ENCODE results near the gene HBM. TPM values are rescaled to one million over a fixed set of nuclear protein-coding genes. Genes with fewer than 3 reads are reported as not detected.
"Not testable (repeated sequence)": the region's sequence is repeated elsewhere in the genome, so short reads cannot be mapped to it uniquely, and the experiment has no call there.

HBM gene
- total RNA-seq, 1 donor from 2014 or later, result not detected

DNA sequence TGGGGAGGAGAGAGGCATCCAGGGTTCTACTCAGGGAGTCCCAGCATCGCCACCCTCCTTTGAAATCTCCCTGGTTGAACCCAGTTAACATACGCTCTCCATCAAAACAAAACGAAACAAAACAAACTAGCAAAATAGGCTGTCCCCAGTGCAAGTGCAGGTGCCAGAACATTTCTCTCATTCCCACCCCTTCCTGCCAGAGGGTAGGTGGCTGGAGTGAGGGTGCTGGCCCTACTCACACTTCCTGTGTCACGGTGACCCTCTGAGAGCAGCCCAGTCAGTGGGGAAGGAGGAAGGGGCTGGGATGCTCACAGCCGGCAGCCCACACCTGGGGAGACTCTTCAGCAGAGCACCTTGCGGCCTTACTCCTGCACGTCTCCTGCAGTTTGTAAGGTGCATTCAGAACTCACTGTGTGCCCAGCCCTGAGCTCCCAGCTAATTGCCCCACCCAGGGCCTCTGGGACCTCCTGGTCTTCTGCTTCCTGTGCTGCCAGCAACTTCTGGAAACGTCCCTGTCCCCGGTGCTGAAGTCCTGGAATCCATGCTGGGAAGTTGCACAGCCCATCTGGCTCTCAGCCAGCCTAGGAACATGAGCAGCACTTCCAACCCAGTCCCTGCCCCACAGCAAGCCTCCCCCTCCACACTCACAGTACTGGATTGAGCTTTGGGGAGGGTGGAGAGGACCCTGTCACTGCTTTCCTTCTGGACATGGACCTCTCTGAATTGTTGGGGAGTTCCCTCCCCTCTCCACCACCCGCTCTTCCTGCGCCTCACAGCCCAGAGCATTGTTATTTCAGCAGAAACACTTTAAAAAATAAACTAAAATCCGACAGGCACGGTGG is 8.4 kb downstream of the HBM start:
- not testable (repeated sequence) for H3K4me3 ChIP-seq (ENCODE audit: low read depth, low read length); FAIRE-seq; H3K36me3 ChIP-seq (ENCODE audit: control insufficient read depth, insufficient read depth, low read length); DNase-seq (ENCODE audit: low read depth)
- H3K27me3 ChIP-seq (ENCODE audit: control insufficient read depth, insufficient read depth, low read length), result peaks cover 20% of the 10 kb centered on the region

DNA sequence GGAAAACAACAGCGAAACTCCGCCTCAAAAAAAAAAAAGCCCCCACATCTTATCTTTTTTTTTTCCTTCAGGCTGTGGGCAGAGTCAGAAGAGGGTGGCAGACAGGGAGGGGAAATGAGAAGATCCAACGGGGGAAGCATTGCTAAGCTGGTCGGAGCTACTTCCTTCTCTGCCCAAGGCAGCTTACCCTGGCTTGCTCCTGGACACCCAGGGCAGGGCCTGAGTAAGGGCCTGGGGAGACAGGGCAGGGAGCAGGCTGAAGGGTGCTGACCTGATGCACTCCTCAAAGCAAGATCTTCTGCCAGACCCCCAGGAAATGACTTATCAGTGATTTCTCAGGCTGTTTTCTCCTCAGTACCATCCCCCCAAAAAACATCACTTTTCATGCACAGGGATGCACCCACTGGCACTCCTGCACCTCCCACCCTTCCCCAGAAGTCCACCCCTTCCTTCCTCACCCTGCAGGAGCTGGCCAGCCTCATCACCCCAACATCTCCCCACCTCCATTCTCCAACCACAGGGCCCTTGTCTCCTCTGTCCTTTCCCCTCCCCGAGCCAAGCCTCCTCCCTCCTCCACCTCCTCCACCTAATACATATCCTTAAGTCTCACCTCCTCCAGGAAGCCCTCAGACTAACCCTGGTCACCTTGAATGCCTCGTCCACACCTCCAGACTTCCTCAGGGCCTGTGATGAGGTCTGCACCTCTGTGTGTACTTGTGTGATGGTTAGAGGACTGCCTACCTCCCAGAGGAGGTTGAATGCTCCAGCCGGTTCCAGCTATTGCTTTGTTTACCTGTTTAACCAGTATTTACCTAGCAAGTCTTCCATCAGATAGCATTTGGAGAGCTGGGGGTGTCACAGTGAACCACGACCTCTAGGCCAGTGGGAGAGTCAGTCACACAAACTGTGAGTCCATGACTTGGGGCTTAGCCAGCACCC is 9.5 kb downstream of the HBM start:
- Histone ChIP-seq H3K27me3 (ENCODE audit: control insufficient read depth, insufficient read depth, low read length) (peaks cover 23% of the 10 kb centered on the region), H3K4me3 (ENCODE audit: low read depth, low read length) (no peak overlapping the region), H3K36me3 (ENCODE audit: control insufficient read depth, insufficient read depth, low read length) (no peaks in the 10 kb centered on the region)
- FAIRE-seq, result no peak
- TF ChIP-seq, protein P1, sequence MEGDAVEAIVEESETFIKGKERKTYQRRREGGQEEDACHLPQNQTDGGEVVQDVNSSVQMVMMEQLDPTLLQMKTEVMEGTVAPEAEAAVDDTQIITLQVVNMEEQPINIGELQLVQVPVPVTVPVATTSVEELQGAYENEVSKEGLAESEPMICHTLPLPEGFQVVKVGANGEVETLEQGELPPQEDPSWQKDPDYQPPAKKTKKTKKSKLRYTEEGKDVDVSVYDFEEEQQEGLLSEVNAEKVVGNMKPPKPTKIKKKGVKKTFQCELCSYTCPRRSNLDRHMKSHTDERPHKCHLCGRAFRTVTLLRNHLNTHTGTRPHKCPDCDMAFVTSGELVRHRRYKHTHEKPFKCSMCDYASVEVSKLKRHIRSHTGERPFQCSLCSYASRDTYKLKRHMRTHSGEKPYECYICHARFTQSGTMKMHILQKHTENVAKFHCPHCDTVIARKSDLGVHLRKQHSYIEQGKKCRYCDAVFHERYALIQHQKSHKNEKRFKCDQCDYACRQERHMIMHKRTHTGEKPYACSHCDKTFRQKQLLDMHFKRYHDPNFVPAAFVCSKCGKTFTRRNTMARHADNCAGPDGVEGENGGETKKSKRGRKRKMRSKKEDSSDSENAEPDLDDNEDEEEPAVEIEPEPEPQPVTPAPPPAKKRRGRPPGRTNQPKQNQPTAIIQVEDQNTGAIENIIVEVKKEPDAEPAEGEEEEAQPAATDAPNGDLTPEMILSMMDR (IDR thresholded peaks at IDR 0.05; ENCODE audit: insufficient read depth, low read length, severe bottlenecking), result no peak
- no peak for DNase-seq (ENCODE audit: low read depth)

DNA sequence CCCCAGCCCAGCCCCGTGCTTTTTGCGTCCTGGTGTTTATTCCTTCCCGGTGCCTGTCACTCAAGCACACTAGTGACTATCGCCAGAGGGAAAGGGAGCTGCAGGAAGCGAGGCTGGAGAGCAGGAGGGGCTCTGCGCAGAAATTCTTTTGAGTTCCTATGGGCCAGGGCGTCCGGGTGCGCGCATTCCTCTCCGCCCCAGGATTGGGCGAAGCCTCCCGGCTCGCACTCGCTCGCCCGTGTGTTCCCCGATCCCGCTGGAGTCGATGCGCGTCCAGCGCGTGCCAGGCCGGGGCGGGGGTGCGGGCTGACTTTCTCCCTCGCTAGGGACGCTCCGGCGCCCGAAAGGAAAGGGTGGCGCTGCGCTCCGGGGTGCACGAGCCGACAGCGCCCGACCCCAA is 10.2 kb downstream of the HBM start:
- peaks cover 21% of the 10 kb centered on the region for H3K27me3 ChIP-seq (ENCODE audit: control insufficient read depth, insufficient read depth, low read length)
- not testable (repeated sequence) for DNase-seq (ENCODE audit: low read depth); FAIRE-seq; H3K36me3 ChIP-seq (ENCODE audit: control insufficient read depth, insufficient read depth, low read length); H3K4me3 ChIP-seq (ENCODE audit: low read depth, low read length)

DNA sequence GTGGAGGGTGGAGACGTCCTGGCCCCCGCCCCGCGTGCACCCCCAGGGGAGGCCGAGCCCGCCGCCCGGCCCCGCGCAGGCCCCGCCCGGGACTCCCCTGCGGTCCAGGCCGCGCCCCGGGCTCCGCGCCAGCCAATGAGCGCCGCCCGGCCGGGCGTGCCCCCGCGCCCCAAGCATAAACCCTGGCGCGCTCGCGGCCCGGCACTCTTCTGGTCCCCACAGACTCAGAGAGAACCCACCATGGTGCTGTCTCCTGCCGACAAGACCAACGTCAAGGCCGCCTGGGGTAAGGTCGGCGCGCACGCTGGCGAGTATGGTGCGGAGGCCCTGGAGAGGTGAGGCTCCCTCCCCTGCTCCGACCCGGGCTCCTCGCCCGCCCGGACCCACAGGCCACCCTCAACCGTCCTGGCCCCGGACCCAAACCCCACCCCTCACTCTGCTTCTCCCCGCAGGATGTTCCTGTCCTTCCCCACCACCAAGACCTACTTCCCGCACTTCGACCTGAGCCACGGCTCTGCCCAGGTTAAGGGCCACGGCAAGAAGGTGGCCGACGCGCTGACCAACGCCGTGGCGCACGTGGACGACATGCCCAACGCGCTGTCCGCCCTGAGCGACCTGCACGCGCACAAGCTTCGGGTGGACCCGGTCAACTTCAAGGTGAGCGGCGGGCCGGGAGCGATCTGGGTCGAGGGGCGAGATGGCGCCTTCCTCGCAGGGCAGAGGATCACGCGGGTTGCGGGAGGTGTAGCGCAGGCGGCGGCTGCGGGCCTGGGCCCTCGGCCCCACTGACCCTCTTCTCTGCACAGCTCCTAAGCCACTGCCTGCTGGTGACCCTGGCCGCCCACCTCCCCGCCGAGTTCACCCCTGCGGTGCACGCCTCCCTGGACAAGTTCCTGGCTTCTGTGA is 11.0 kb downstream of the HBM start, which contains the start of gene HBA1:
Gene HBA1 (plus strand): TSS at position 204 of the 906 bp plus-strand sequence. CDS start 37 bp downstream, at position 241.
- not testable (repeated sequence) for DNase-seq (ENCODE audit: low read depth); H3K4me3 ChIP-seq (ENCODE audit: low read depth, low read length); FAIRE-seq; H3K36me3 ChIP-seq (ENCODE audit: control insufficient read depth, insufficient read depth, low read length)
- H3K27me3 ChIP-seq (ENCODE audit: control insufficient read depth, insufficient read depth, low read length), result peaks cover 19% of the 10 kb centered on the region

- DNase-seq (ENCODE audit: low read depth) (no peak), FAIRE-seq (no peak)
- TF ChIP-seq, protein P1 (IDR thresholded peaks at IDR 0.05; ENCODE audit: insufficient read depth, low read length, severe bottlenecking), result no peak
- Histone ChIP-seq H3K36me3 (ENCODE audit: control insufficient read depth, insufficient read depth, low read length) (no peaks in the 10 kb centered on the region), H3K4me3 (ENCODE audit: low read depth, low read length) (no peak overlapping the region), H3K27me3 (ENCODE audit: control insufficient read depth, insufficient read depth, low read length) (peaks cover 19% of the 10 kb centered on the region)
Measured at GRCh38 chr16:177394-177822, 11.6 kb downstream of the HBM start.

GRCh38 chr16:177981-178667 is 12.3 kb downstream of the HBM start:
- TF ChIP-seq, protein P1 (IDR thresholded peaks at IDR 0.05; ENCODE audit: insufficient read depth, low read length, severe bottlenecking), result no peak

More at GRCh38 chr16:177981-178667, 12.3 kb downstream of the HBM start:
- Histone ChIP-seq H3K27me3 (ENCODE audit: control insufficient read depth, insufficient read depth, low read length) (peaks cover 19% of the 10 kb centered on the region), H3K4me3 (ENCODE audit: low read depth, low read length) (no peak overlapping the region), H3K36me3 (ENCODE audit: control insufficient read depth, insufficient read depth, low read length) (no peaks in the 10 kb centered on the region)
- DNase-seq (ENCODE audit: low read depth) (no peak), FAIRE-seq (no peak)

All from bronchial epithelial cell (primary cell).